Activated CD8-positive, alpha-beta memory T cell treated with anti-CD3 and anti-CD28 coated beads for 1 hour (primary cell): Measurements from ENCODE around the gene SGTB.
"Not testable (repeated sequence)": the region's sequence is repeated elsewhere in the genome, so short reads cannot be mapped to it uniquely, and the experiment has no call there.

Experiments used
- DNase-seq, 2 donors: peaks; one replicate each; pipeline ENCODE4 v3.0.0-alpha.2; 2020; ENCODE audit warnings: low read depth in 1 of 2; ENCODE audit errors: extremely low read depth in 1 of 2

The SGTB gene

GRCh38 chr5:65734921-65735320 lies 13.0 kb upstream of the SGTB start:
- no peak for DNase-seq

GRCh38 chr5:65734196-65734775 lies 12.4 kb upstream of the SGTB start:
- not testable (repeated sequence) for DNase-seq

- DNase-seq: not testable (repeated sequence)
These were observed 10.1 kb upstream of the SGTB start for GRCh38 chr5:65732046-65732445.

- no peak for DNase-seq
These were observed 9.0 kb upstream of the SGTB start for GRCh38 chr5:65730910-65731309.

GRCh38 chr5:65728218-65728617 lies 6.3 kb upstream of the SGTB start:
- DNase-seq: no peak

- no peak for DNase-seq
These were observed 5.7 kb upstream of the SGTB start for GRCh38 chr5:65727491-65728156.

GRCh38 chr5:65722575-65723403 lies 880 bp upstream of the SGTB start:
- no peak for DNase-seq

- DNase-seq: no peak
These were observed 724 bp downstream of the SGTB start for GRCh38 chr5:65721050-65721719.

GRCh38 chr5:65718576-65719310 lies 3.2 kb downstream of the SGTB start:
- DNase-seq: no peak

- DNase-seq: no peak
These were observed 13.8 kb downstream of the SGTB start for GRCh38 chr5:65708145-65708544.

- no peak for DNase-seq
These were observed 14.2 kb downstream of the SGTB start for GRCh38 chr5:65707663-65708062.

- no peak for DNase-seq
These were observed 17.2 kb downstream of the SGTB start for GRCh38 chr5:65704621-65705239.

GRCh38 chr5:65702036-65702435 lies 19.9 kb downstream of the SGTB start:
- DNase-seq: no peak

- no peak for DNase-seq
These were observed 22.6 kb downstream of the SGTB start for GRCh38 chr5:65699338-65699737.

- no peak for DNase-seq
These were observed 25.0 kb downstream of the SGTB start for GRCh38 chr5:65696892-65697291.

GRCh38 chr5:65695896-65696295 lies 26.0 kb downstream of the SGTB start:
- no peak for DNase-seq

- no peak for DNase-seq
These were observed 26.6 kb downstream of the SGTB start for GRCh38 chr5:65695162-65695755.

GRCh38 chr5:65693121-65693520 lies 28.8 kb downstream of the SGTB start:
- no peak for DNase-seq

GRCh38 chr5:65682148-65682547 lies 39.8 kb downstream of the SGTB start:
- no peak for DNase-seq

- DNase-seq: not testable (repeated sequence)
These were observed 45.9 kb downstream of the SGTB start for GRCh38 chr5:65676056-65676455.
